Lung (tissue), 12 donors: ENCODE data around the gene SMIM44. TPM values are rescaled to one million over a fixed set of nuclear protein-coding genes. Genes with fewer than 3 reads are reported as not detected.
"Not testable (repeated sequence)": the region's sequence is repeated elsewhere in the genome, so short reads cannot be mapped to it uniquely, and the experiment has no call there.

ENCODE experiments used
- ATAC-seq: fragments of 200-7000 bp; cut with Tn5 transposase; one replicate; pipeline ENCODE4 v1.9.1; 2020; ENCODE audit warnings: moderate number of reproducible peaks; ENCODE audit not compliant: insufficient read depth, low FRiP score
- DNase-seq, 3 donors: peaks; one replicate each; pipeline ENCODE4 v3.0.0-alpha.2; 2013 to 2017
- H3K27ac ChIP-seq, 2 donors: one replicate each; pipeline ENCODE4 v1.5.1; 2013; ENCODE audit warnings: mild to moderate bottlenecking in 2 of 2, moderate library complexity in 2 of 2, control low read depth in 1 of 2, inconsistent platforms in 1 of 2, low read depth in 1 of 2, low read length in 1 of 2
- H3K27me3 ChIP-seq, 3 donors: one replicate each; pipeline ENCODE4 v1.5.1; 2013; ENCODE audit warnings: low read length in 2 of 3; ENCODE audit not compliant: control insufficient read depth in 3 of 3, insufficient read depth in 3 of 3
- H3K36me3 ChIP-seq, 4 donors: one replicate each; pipeline ENCODE4 v1.5.1; 2013; ENCODE audit warnings: low read length in 4 of 4, mild to moderate bottlenecking in 1 of 4, moderate library complexity in 1 of 4; ENCODE audit not compliant: control insufficient read depth in 4 of 4, insufficient read depth in 4 of 4
- H3K4me1 ChIP-seq, 5 donors: one replicate each; pipeline ENCODE4 v1.5.1; 2013; ENCODE audit warnings: low read length in 5 of 5, mild to moderate bottlenecking in 2 of 5, moderate library complexity in 1 of 5; ENCODE audit not compliant: control insufficient read depth in 5 of 5, insufficient read depth in 5 of 5
- H3K4me3 ChIP-seq: one replicate; pipeline ENCODE4 v1.5.1; 2013; ENCODE audit warnings: mild to moderate bottlenecking, control low read depth, moderate library complexity
- H3K9ac ChIP-seq, 2 donors: one replicate each; pipeline ENCODE4 v1.5.1; 2013; ENCODE audit warnings: low read length in 2 of 2, control low read depth in 1 of 2; ENCODE audit not compliant: insufficient read depth in 1 of 2
- H3K9me3 ChIP-seq, 4 donors: one replicate each; pipeline ENCODE4 v1.5.1; 2013; ENCODE audit warnings: low read length in 3 of 4, mild to moderate bottlenecking in 1 of 4, moderate library complexity in 1 of 4; ENCODE audit not compliant: control insufficient read depth in 4 of 4, insufficient read depth in 3 of 4
- CTCF ChIP-seq: IDR thresholded peaks from 2 replicates; pipeline ENCODE4 v1.5.1; 2012; ENCODE audit warnings: mild to moderate bottlenecking; ENCODE audit errors: control extremely low read depth, extremely low read depth
- WGBS, 2 donors: extraction: QIAGEN DNeasy Blood & Tissue Kit; methylation state at CpG; one replicate each; pipeline ENCODE4 v1.1.7; 2013; 5-methylcytosine and 5-hydroxymethylcytosine counted together
- polyA plus RNA-seq, 2 donors: library from polyadenylated mRNA; stranded (reverse); fragments of 200-250 nt; gene quantifications; one replicate each; pipeline ENCODE4 v1.2.1, GENCODE V29; 2013
- total RNA-seq, 2 donors: library from RNA; depleted of rRNA in 1 of 2; stranded (reverse); fragments of >200 nt in 1 of 2; gene quantifications; one replicate each; pipeline ENCODE4 v1.2.1, GENCODE V29; 2014 to 2021
- donor health status: control.
- donor health status: control.
- donor health status: Bipolar disorder and iron deficiency.
- donor health status: healthy.
- donor health status: DM: yes; HTN: yes; CAD: no.

SMIM44 gene
- total and polyA plus RNA-seq, 4 donors: not detected

- DNase-seq (peak; percentile 67 to 92 (median 86)), ATAC-seq (peak; percentile 75)
- Histone ChIP-seq H3K4me1 (peaks cover 0 to 7% (median 0%) of the 10 kb centered on the region in 5 donors), H3K27ac (peak overlapping the region; percentile 52 to 95), H3K36me3 (peaks cover 19 to 56% (median 32%) of the 10 kb centered on the region in 4 donors), H3K27me3 (no peaks in the 10 kb centered on the region), H3K4me3 (no peak overlapping the region), H3K9me3 (peaks cover 0 to 2% (median 0%) of the 10 kb centered on the region in 4 donors), H3K9ac (no peak overlapping the region)
- 39 to 57% methylated on average over 12 of the region's 12 CpGs for WGBS, 2 donors
- TF ChIP-seq CTCF: no peak
Observed at GRCh38 chr19:3450796-3451411, 32.3 kb downstream of the SMIM44 start.

- TF ChIP-seq CTCF: no peak
- DNase-seq: no peak
- no peaks in the 10 kb centered on the region for H3K27me3 ChIP-seq
- H3K9ac ChIP-seq: no peak overlapping the region
- H3K27ac ChIP-seq: no peak overlapping the region
- H3K4me3 ChIP-seq: no peak overlapping the region
- no peak for ATAC-seq
- peaks cover 2 to 17% (median 8%) of the 10 kb centered on the region in 5 donors for H3K4me1 ChIP-seq
- H3K9me3 ChIP-seq: peaks cover 0 to 2% (median 0%) of the 10 kb centered on the region in 4 donors
- peaks cover 15 to 52% (median 34%) of the 10 kb centered on the region in 4 donors for H3K36me3 ChIP-seq
- 97 to 98% methylated on average over 27 to 28 of the region's 28 CpGs for WGBS, 2 donors
Observed at GRCh38 chr19:3448616-3449334, 34.5 kb downstream of the SMIM44 start.

- peaks cover 2 to 20% (median 10%) of the 10 kb centered on the region in 5 donors for H3K4me1 ChIP-seq
- WGBS, 2 donors: 97% methylated on average over 4 of the region's 4 CpGs
- not testable (repeated sequence) for H3K27ac ChIP-seq, H3K27me3 ChIP-seq, H3K4me3 ChIP-seq, H3K9ac ChIP-seq, ATAC-seq, H3K9me3 ChIP-seq, DNase-seq
- H3K36me3 ChIP-seq: peaks cover 5 to 48% (median 31%) of the 10 kb centered on the region in 4 donors
Observed at GRCh38 chr19:3446657-3447056, 36.6 kb downstream of the SMIM44 start.

GRCh38 chr19:3444695-3445234 is 38.5 kb downstream of the SMIM44 start:
- H3K9ac ChIP-seq: no peak overlapping the region
- H3K36me3 ChIP-seq: peaks cover 5 to 56% (median 22%) of the 10 kb centered on the region in 4 donors
- no peak overlapping the region for H3K27ac ChIP-seq
- 65 to 69% methylated on average over 24 of the region's 24 CpGs for WGBS, 2 donors
- H3K9me3 ChIP-seq: no peaks in the 10 kb centered on the region
- TF ChIP-seq CTCF: no peak
- peaks cover 0 to 20% (median 10%) of the 10 kb centered on the region in 5 donors for H3K4me1 ChIP-seq
- no peak overlapping the region for H3K4me3 ChIP-seq
- no peaks in the 10 kb centered on the region for H3K27me3 ChIP-seq
- no peak for DNase-seq
- no peak for ATAC-seq
